Measurements from ENCODE around the gene ABCB11. TPM values are rescaled to one million over a fixed set of nuclear protein-coding genes. Genes with fewer than 3 reads are reported as not detected.

Gene ABCB11
- total RNA-seq, 1 donor = not detected

DNA sequence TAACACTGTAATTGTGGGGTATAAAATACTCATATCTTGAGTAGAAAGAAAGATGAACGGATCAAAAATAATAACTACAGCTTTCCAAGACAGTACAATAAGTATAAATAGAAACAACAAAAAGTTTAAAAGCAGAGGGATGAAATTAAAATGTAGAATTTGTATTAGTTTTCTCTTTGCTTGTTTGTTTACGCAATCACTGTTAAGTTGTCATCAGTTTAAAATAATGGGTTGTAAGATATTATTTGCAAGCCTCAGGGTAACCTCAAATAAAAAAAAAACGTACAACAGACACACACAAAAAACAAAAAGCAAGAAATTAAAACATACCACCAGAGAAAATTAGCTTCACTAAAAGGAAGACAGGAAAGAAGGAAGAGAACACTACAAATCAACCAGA lies 18.0 kb upstream of the ABCB11 start:
- no peaks in the 10 kb centered on the region for H3K27me3 ChIP-seq (ENCODE audit: insufficient read depth, low read length)
- no peaks in the 10 kb centered on the region for H4K20me1 ChIP-seq (ENCODE audit: insufficient read depth, low read length)
- no peaks in the 10 kb centered on the region for H3K36me3 ChIP-seq (ENCODE audit: insufficient read depth, low read length)
- no peak overlapping the region for H3K4me3 ChIP-seq (ENCODE audit: insufficient read depth, low read length)
- H3K27ac ChIP-seq (ENCODE audit: low read depth, low read length) = no peak overlapping the region
- H3K79me2 ChIP-seq (ENCODE audit: insufficient read depth, low read length) = no peaks in the 10 kb centered on the region
- TF ChIP-seq, protein P1, sequence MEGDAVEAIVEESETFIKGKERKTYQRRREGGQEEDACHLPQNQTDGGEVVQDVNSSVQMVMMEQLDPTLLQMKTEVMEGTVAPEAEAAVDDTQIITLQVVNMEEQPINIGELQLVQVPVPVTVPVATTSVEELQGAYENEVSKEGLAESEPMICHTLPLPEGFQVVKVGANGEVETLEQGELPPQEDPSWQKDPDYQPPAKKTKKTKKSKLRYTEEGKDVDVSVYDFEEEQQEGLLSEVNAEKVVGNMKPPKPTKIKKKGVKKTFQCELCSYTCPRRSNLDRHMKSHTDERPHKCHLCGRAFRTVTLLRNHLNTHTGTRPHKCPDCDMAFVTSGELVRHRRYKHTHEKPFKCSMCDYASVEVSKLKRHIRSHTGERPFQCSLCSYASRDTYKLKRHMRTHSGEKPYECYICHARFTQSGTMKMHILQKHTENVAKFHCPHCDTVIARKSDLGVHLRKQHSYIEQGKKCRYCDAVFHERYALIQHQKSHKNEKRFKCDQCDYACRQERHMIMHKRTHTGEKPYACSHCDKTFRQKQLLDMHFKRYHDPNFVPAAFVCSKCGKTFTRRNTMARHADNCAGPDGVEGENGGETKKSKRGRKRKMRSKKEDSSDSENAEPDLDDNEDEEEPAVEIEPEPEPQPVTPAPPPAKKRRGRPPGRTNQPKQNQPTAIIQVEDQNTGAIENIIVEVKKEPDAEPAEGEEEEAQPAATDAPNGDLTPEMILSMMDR (IDR thresholded peaks at IDR 0.05; ENCODE audit: extremely low read depth, low read depth, low read length) = no peak
- no peaks in the 10 kb centered on the region for H3K9me3 ChIP-seq (ENCODE audit: low read depth, low read length)
- DNase-seq (ENCODE audit: insufficient read length, low spot score, missing footprints) = no peak
- peaks cover 3% of the 10 kb centered on the region for H3K4me1 ChIP-seq (ENCODE audit: insufficient read depth, low read length)
- no peak overlapping the region for H3K4me2 ChIP-seq (ENCODE audit: insufficient read depth, low read length)
- H2AFZ ChIP-seq (ENCODE audit: low read length) = no peak overlapping the region

DNA sequence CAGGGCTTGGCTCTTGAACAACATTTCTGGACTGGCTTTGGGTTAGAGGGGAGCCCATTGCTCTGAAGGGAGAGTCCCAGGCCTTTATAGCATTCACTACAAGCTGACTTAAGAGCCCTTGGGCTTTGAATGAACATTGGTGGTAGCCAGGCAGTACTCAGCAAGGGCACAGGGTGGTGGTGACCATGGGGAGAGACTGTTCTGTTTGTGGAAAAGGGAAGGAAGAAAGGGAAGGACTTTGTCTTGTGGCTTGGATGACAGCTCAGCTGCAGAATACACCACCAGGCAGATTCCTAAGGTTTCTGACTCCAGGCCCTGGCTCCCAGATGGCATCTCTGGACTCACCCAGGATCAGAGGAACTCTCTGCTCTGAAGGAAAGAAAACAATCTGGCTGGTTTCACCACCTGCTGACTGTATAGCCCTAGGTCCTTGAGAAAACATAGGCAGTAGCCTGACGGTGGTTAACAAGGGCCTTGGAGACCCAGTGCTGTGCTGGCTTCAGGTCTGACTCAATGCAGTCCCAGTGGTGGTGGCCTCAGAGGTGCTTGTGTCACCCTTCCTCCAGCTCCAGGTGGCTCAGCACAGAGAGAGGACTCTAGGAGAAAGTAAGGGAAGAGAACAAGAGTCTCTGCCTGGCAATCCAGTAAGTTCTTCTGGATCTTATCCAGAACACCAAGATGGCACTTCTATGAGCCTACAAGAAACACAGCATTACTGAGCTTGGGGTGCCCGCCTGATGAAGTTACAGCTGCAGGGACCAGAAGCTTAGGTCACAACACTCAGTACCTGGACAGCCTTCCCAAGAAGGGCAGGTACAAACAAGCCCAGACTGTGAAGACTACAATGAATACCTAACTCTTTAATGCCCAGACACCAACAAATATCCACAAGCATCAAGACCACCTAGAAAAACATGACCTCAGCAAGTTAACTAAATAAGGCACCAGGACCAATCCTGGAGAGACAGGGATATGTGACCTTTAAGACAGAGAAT lies 16.4 kb upstream of the ABCB11 start:
- no peak overlapping the region for H3K4me3 ChIP-seq (ENCODE audit: insufficient read depth, low read length)
- TF ChIP-seq, protein P1 (IDR thresholded peaks at IDR 0.05; ENCODE audit: extremely low read depth, low read depth, low read length) = no peak
- no peaks in the 10 kb centered on the region for H3K36me3 ChIP-seq (ENCODE audit: insufficient read depth, low read length)
- no peak overlapping the region for H3K27ac ChIP-seq (ENCODE audit: low read depth, low read length)
- H3K79me2 ChIP-seq (ENCODE audit: insufficient read depth, low read length) = no peaks in the 10 kb centered on the region
- no peak overlapping the region for H3K4me2 ChIP-seq (ENCODE audit: insufficient read depth, low read length)
- H3K9me3 ChIP-seq (ENCODE audit: low read depth, low read length) = no peaks in the 10 kb centered on the region
- peaks cover 3% of the 10 kb centered on the region for H3K4me1 ChIP-seq (ENCODE audit: insufficient read depth, low read length)
- no peak overlapping the region for H2AFZ ChIP-seq (ENCODE audit: low read length)
- H3K27me3 ChIP-seq (ENCODE audit: insufficient read depth, low read length) = no peaks in the 10 kb centered on the region
- DNase-seq (ENCODE audit: insufficient read length, low spot score, missing footprints) = no peak
- no peaks in the 10 kb centered on the region for H4K20me1 ChIP-seq (ENCODE audit: insufficient read depth, low read length)

DNA sequence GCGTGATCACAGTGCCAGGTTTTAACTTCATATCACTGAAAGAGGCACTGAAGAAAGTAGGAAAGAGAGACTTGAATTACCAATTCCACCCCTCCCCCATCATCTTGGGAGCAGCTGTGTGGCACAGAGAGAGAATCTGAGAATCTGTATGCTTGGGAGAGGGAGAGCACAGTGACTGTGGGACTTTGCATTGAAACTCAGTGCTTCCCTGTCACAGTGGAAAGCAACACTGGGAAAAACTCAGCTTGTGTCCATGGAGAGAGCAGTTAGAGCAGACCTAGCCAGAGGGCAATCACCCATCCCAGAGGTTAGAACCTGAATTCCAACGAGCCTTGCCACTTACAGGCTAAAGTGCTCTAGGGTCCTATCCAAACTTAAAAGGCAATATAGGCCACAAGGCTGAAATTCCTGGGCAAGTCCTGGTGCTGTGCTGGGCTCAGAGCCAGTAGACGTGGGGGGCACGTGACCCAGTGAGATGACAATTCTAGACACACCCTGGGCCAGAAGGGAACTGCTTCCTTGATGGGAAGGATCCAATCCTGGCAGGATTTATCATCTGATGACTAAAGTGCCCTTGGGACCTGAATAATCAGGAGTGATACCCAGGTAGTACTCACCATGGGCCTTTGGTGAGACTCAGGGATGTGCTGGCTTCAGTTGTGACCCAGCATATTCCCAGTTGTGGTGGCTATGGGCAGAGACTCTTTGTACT lies 15.5 kb upstream of the ABCB11 start:
- no peak overlapping the region for H3K27ac ChIP-seq (ENCODE audit: low read depth, low read length)
- TF ChIP-seq, protein P1 (IDR thresholded peaks at IDR 0.05; ENCODE audit: extremely low read depth, low read depth, low read length) = no peak
- no peak overlapping the region for H3K4me3 ChIP-seq (ENCODE audit: insufficient read depth, low read length)
- peaks cover 2% of the 10 kb centered on the region for H3K9me3 ChIP-seq (ENCODE audit: low read depth, low read length)
- no peak overlapping the region for H3K4me2 ChIP-seq (ENCODE audit: insufficient read depth, low read length)
- H3K36me3 ChIP-seq (ENCODE audit: insufficient read depth, low read length) = no peaks in the 10 kb centered on the region
- H3K79me2 ChIP-seq (ENCODE audit: insufficient read depth, low read length) = no peaks in the 10 kb centered on the region
- peaks cover 3% of the 10 kb centered on the region for H3K4me1 ChIP-seq (ENCODE audit: insufficient read depth, low read length)
- no peak for DNase-seq (ENCODE audit: insufficient read length, low spot score, missing footprints)
- no peaks in the 10 kb centered on the region for H4K20me1 ChIP-seq (ENCODE audit: insufficient read depth, low read length)
- no peaks in the 10 kb centered on the region for H3K27me3 ChIP-seq (ENCODE audit: insufficient read depth, low read length)
- H2AFZ ChIP-seq (ENCODE audit: low read length) = no peak overlapping the region

DNA sequence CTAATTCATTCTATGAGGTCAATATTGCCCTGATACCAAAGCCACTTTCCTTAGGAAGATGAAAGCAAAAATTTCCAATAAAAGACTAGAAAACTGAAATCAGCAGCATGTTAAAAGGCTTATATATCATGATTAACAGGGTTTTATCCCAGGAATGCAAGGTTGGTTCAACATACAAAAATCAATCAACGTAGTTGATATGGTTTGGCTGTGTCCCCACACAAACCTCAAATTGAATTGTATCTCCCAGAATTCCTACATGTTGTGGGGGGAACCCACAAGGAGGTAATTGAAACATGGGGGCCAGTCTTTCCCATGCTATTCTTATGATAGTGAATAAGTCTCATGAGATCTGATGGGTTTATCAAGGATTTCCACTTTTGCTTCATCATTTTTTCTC lies 11.7 kb upstream of the ABCB11 start:
- Histone ChIP-seq H4K20me1 (ENCODE audit: insufficient read depth, low read length) (no peaks in the 10 kb centered on the region), H3K4me1 (ENCODE audit: insufficient read depth, low read length) (no peaks in the 10 kb centered on the region)
- TF ChIP-seq, protein P1 (IDR thresholded peaks at IDR 0.05; ENCODE audit: extremely low read depth, low read depth, low read length) = no peak

More for the DNA sequence above, 11.7 kb upstream of the ABCB11 start:
- H3K27ac ChIP-seq (ENCODE audit: low read depth, low read length) = no peak overlapping the region
- no peaks in the 10 kb centered on the region for H3K79me2 ChIP-seq (ENCODE audit: insufficient read depth, low read length)
- no peaks in the 10 kb centered on the region for H3K27me3 ChIP-seq (ENCODE audit: insufficient read depth, low read length)
- H2AFZ ChIP-seq (ENCODE audit: low read length) = no peak overlapping the region
- H3K4me3 ChIP-seq (ENCODE audit: insufficient read depth, low read length) = no peak overlapping the region
- H3K36me3 ChIP-seq (ENCODE audit: insufficient read depth, low read length) = no peaks in the 10 kb centered on the region
- no peak for DNase-seq (ENCODE audit: insufficient read length, low spot score, missing footprints)
- no peak overlapping the region for H3K4me2 ChIP-seq (ENCODE audit: insufficient read depth, low read length)
- peaks cover 2% of the 10 kb centered on the region for H3K9me3 ChIP-seq (ENCODE audit: low read depth, low read length)
